ENCODE data around the gene SPDYE1. TPM values are rescaled to one million over a fixed set of nuclear protein-coding genes. Genes with fewer than 3 reads are reported as not detected.

The SPDYE1 gene
- total RNA-seq, 1 donor from 2014 or later, result not detected

Other genes starting within 250 kb of the SPDYE1 start
- gene BLVRA, start 239.2 kb upstream of the SPDYE1 start, total RNA-seq, result 22.8 and 32.0 TPM in 2 replicates
- 56.5 and 88.3 TPM in 2 replicates for gene MRPS24, start 128.4 kb upstream of the SPDYE1 start, total RNA-seq
- gene URGCP, start 91.3 kb upstream of the SPDYE1 start, total RNA-seq, result 27.5 and 34.2 TPM in 2 replicates
- gene UBE2D4, start 71.5 kb upstream of the SPDYE1 start, total RNA-seq, result 6.1 and 9.5 TPM in 2 replicates
- gene DBNL, start 46.8 kb downstream of the SPDYE1 start, total RNA-seq, result 153 and 182 TPM in 2 replicates
- gene PGAM2, start 67.7 kb downstream of the SPDYE1 start, total RNA-seq, result 0.19 and 0.51 TPM in 2 replicates
- 13.9 and 16.2 TPM in 2 replicates for gene POLM, start 84.6 kb downstream of the SPDYE1 start, total RNA-seq
- 12.9 and 40.4 TPM in 2 replicates for gene AEBP1, start 106.4 kb downstream of the SPDYE1 start, total RNA-seq
- gene POLD2, start 125.7 kb downstream of the SPDYE1 start, total RNA-seq, result 44.4 and 89.1 TPM in 2 replicates
- gene MYL7, start 143.4 kb downstream of the SPDYE1 start, total RNA-seq, result not detected in 2 replicates
- 0.23 TPM in 1 of 2 replicates, not detected in the other for gene GCK, start 191.5 kb downstream of the SPDYE1 start, total RNA-seq
- 77.9 and 93.4 TPM in 2 replicates for gene YKT6, start 203.1 kb downstream of the SPDYE1 start, total RNA-seq